Measurements from ENCODE around the gene PHACTR3. TPM values are rescaled to one million over a fixed set of nuclear protein-coding genes. Genes with fewer than 3 reads are reported as not detected.

Gene PHACTR3
- total RNA-seq, 1 experiment from 2014 or later: not detected

- peaks cover 0 to 15% (median 2%) of the 10 kb centered on the region in 3 experiments; a peak in 3 of 7 replicates for H3K36me3 Mint-ChIP-seq (ENCODE audit: insufficient read depth in 1 of 3, low read depth in 3 of 3)
- Histone ChIP-seq H3K4me1 (ENCODE audit: insufficient read depth, low read length) (no peaks in the 10 kb centered on the region), H3K79me2 (ENCODE audit: insufficient read depth, low read length) (no peaks in the 10 kb centered on the region), H2BK120ac (ENCODE audit: low read depth, low read length, poor library complexity, severe bottlenecking) (no peak overlapping the region), H3K9me3 (ENCODE audit: control insufficient read depth, low read depth, low read length) (no peaks in the 10 kb centered on the region), H4K5ac (ENCODE audit: insufficient read length, low read depth, low read length) (no peak overlapping the region), H3K4ac (ENCODE audit: low read depth, low read length) (no peak overlapping the region), H3K56ac (ENCODE audit: insufficient read length, low read depth, low read length) (no peak overlapping the region), H2BK15ac (ENCODE audit: low read depth, low read length) (no peak overlapping the region), H3K23me2 (ENCODE audit: insufficient read length, low read depth, low read length, poor library complexity, severe bottlenecking) (no peaks in the 10 kb centered on the region), H4K8ac (replicated peaks; ENCODE audit: insufficient read length, low read depth, low read length) (no peak overlapping the region), H3K18ac (ENCODE audit: insufficient read length, low read depth, low read length) (no peak overlapping the region), H3K4me2 (ENCODE audit: insufficient read depth, insufficient read length, low read length) (no peak overlapping the region), H3K27me3 (ENCODE audit: insufficient read depth, low read length) (no peaks in the 10 kb centered on the region; the same call in 1 of the 2 replicates), H3K27ac (ENCODE audit: insufficient read length, low read depth, low read length) (no peak overlapping the region), H2BK5ac (ENCODE audit: insufficient read length, low read length) (no peak overlapping the region), H2AFZ (ENCODE audit: low read length) (no peak overlapping the region), H4K20me1 (ENCODE audit: control insufficient read depth, insufficient read depth, insufficient read length) (no peaks in the 10 kb centered on the region), H2AK5ac (ENCODE audit: insufficient read length, low read length) (no peak overlapping the region), H2BK12ac (ENCODE audit: insufficient read length, low read depth, low read length) (no peak overlapping the region), H2BK20ac (ENCODE audit: low read depth, low read length, poor library complexity, severe bottlenecking) (no peak overlapping the region), H4K91ac (ENCODE audit: insufficient read length, low read depth, low read length) (no peak overlapping the region), H3K79me1 (ENCODE audit: insufficient read depth, low read depth, low read length, poor library complexity, severe bottlenecking) (no peaks in the 10 kb centered on the region), H3T11ph (ENCODE audit: low read length) (no peak overlapping the region), H3K9ac (ENCODE audit: extremely low read depth, insufficient read length, low read length) (no peak overlapping the region), H3K14ac (ENCODE audit: insufficient read depth, low read length) (no peak overlapping the region), H3K23ac (ENCODE audit: insufficient read length, low read depth, low read length) (no peak overlapping the region)
- no peak overlapping the region for H3K4me3 Mint-ChIP-seq
- peaks cover 0 to 94% of the 10 kb centered on the region in 2 experiments; a peak in 2 of 5 replicates for H3K9me3 Mint-ChIP-seq
- WGBS (ENCODE audit: extremely low coverage, insufficient read length, low lambda C conversion rate): no CpG with 5 or more reads among the region's 13 CpGs
- no peaks in the 10 kb centered on the region for H3K4me1 Mint-ChIP-seq
- no peak overlapping the region for H3K27ac Mint-ChIP-seq
- TF ChIP-seq CTCF (conservative IDR thresholded peaks at IDR 0.05): no peak
- DNase-seq: no peak
- peaks cover 51% of the 10 kb centered on the region for H3K27me3 Mint-ChIP-seq (ENCODE audit: low read depth)
Observed at GRCh38 chr20:59623133-59623532, 18.8 kb downstream of the PHACTR3 start.

Measured in H9 (cell line).